CD4-positive, alpha-beta memory T cell (primary cell): Measurements from ENCODE around the gene GRIK1. TPM values are rescaled to one million over a fixed set of nuclear protein-coding genes. Genes with fewer than 3 reads are reported as not detected.

Experiments used
- CTCF ChIA-PET: fragments of 350-600 bp; sonication (Branson Sonifier 250); formaldehyde crosslinking; loops from one replicate; lab custom pipeline; 2021; ENCODE audit warnings: inconsistent platforms; ENCODE audit not compliant: partially characterized antibody; lab: Charles Lee
- POLR2A ChIA-PET: fragments of 350-600 bp; sonication (Branson Sonifier 250); formaldehyde crosslinking; loops from one replicate; lab custom pipeline; 2021; ENCODE audit not compliant: partially characterized antibody; lab: Charles Lee
- DNase-seq, 5 donors: peaks; one replicate each; pipeline versions ENCODE4 v3.0.0 to v3.0.0-alpha.2; 2020 to 2022; ENCODE audit warnings: mixed read lengths in 1 of 5
- H3K27ac ChIP-seq: one replicate; pipeline ENCODE4 v1.7.0; 2013; ENCODE audit warnings: low read depth, low read length
- H3K27me3 ChIP-seq: 2 replicates; pipeline ENCODE4 v1.7.0; 2013; ENCODE audit warnings: mild to moderate bottlenecking, low read length, moderate library complexity; ENCODE audit not compliant: insufficient read depth
- H3K36me3 ChIP-seq: 2 replicates; pipeline ENCODE4 v1.7.0; 2013; ENCODE audit warnings: mild to moderate bottlenecking, low read length, moderate library complexity; ENCODE audit not compliant: insufficient read depth
- H3K4me1 ChIP-seq: 2 replicates; pipeline ENCODE4 v1.7.0; 2013; ENCODE audit warnings: mild to moderate bottlenecking, low read length, moderate library complexity; ENCODE audit not compliant: insufficient read depth
- H3K4me3 ChIP-seq, 2 donors: one replicate each; pipeline ENCODE4 v1.7.0; 2013; ENCODE audit warnings: low read length in 2 of 2, mild to moderate bottlenecking in 1 of 2
- H3K9me3 ChIP-seq, 2 donors: one replicate each; pipeline ENCODE4 v1.7.0; 2013; ENCODE audit warnings: low read length in 2 of 2, control low read depth in 1 of 2; ENCODE audit not compliant: control insufficient read depth in 1 of 2
- H3K27ac Mint-ChIP-seq, 7 donors: one replicate each; pipeline ENCODE4 v1.8.0; 2020 to 2021; ENCODE audit warnings: mixed read lengths in 7 of 7, mild to moderate bottlenecking in 6 of 7, inconsistent platforms in 3 of 7, moderate library complexity in 3 of 7
- H3K27me3 Mint-ChIP-seq, 2 donors: one replicate each; pipeline ENCODE4 v1.8.0; 2020 to 2021; ENCODE audit warnings: mixed read lengths in 2 of 2
- H3K36me3 Mint-ChIP-seq, 2 donors: one replicate each; pipeline ENCODE4 v1.8.0; 2020 to 2021; ENCODE audit warnings: mixed read lengths in 2 of 2, inconsistent platforms in 1 of 2, mild to moderate bottlenecking in 1 of 2
- H3K4me1 Mint-ChIP-seq, 4 donors: one replicate each; pipeline ENCODE4 v1.8.0; 2020 to 2021; ENCODE audit warnings: mixed read lengths in 4 of 4, mild to moderate bottlenecking in 1 of 4
- H3K4me3 Mint-ChIP-seq, 8 donors: one replicate each; pipeline ENCODE4 v1.8.0; 2020 to 2021; ENCODE audit warnings: mixed read lengths in 8 of 8, mild to moderate bottlenecking in 7 of 8, moderate library complexity in 6 of 8, inconsistent platforms in 3 of 8
- H3K9me3 Mint-ChIP-seq, 8 donors: one replicate each; pipeline ENCODE4 v1.8.0; 2020 to 2021; ENCODE audit warnings: mixed read lengths in 8 of 8, mild to moderate bottlenecking in 5 of 8, inconsistent platforms in 3 of 8, moderate library complexity in 1 of 8
- intact Hi-C: fragments of 100-400 bp; cut with micrococcal nuclease; formaldehyde crosslinking; loops from one replicate; pipeline ENCODE4 v1.15.1; 2023
- polyA plus RNA-seq, 2 donors: library from polyadenylated mRNA; unstranded; fragments of 300-500 nt; fragmentation: Illumina TruSeq; gene quantifications; one replicate each; pipeline ENCODE4 v1.2.3, GENCODE V29; 2021
- total RNA-seq, 2 experiments: library from RNA; stranded (reverse); gene quantifications; one replicate each; pipeline ENCODE4 v1.2.3, GENCODE V29; 2021

GRIK1 gene
- total and polyA plus RNA-seq, 4 experiments from 2014 or later, result not detected

DNA sequence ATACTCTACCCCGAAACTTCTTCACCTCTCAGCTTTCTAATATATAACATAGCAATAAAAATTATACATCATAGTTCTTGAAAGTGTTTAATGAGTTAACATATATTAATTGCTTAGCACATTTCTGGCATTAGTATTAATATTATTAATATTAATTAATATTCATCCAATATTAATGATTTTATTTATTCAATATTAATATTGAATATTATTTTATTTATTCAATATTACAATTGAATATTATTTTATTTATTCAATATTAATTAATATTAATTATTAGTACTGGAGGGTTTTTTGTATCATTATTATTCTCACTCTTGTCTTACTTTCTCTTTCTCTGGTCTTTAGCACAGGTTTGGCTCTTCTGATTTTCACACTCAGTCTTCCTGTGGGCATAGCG is 105.2 kb downstream of the GRIK1 start:
- H3K9me3 ChIP-seq, result no peaks in the 10 kb centered on the region
- Mint-ChIP-seq H3K36me3 (no peaks in the 10 kb centered on the region), H3K27me3 (peaks cover 0 to under 1% of the 10 kb centered on the region in 2 donors), H3K4me1 (no peaks in the 10 kb centered on the region), H3K27ac (no peak overlapping the region), H3K9me3 (peaks cover 0 to 21% (median 10%) of the 10 kb centered on the region in 8 donors), H3K4me3 (no peak overlapping the region)
- POLR2A ChIA-PET, result no interaction called here
- no peaks in the 10 kb centered on the region for H3K27me3 ChIP-seq
- CTCF ChIA-PET, result no interaction called here
- no peak overlapping the region for H3K4me3 ChIP-seq
- intact Hi-C loops, result no loop called here
- DNase-seq, result no peak
- no peaks in the 10 kb centered on the region for H3K36me3 ChIP-seq
- no peak overlapping the region for H3K27ac ChIP-seq
- no peaks in the 10 kb centered on the region for H3K4me1 ChIP-seq

DNA sequence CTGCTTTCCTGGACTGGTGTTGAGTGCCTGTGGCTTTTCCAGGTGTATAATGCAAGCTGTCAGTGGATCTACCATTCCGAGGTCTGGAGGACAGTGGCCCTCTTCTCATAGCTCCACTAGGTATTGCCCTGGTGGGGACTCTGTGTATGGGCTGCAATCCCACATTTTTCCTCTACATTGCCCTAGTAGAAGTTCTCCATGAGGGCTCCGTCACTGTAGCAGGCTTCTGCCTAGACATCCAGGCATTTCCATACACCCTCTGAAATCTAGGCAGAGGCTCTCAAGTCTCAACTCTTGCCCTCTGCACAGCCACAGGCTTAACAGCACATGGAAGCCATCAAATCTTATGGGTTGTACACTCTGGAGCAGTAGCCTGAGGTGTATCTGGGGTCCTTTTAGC is 107.6 kb downstream of the GRIK1 start:
- no peak overlapping the region for H3K27ac Mint-ChIP-seq
- intact Hi-C loops, result no loop called here
- CTCF ChIA-PET, result no interaction called here

DNA sequence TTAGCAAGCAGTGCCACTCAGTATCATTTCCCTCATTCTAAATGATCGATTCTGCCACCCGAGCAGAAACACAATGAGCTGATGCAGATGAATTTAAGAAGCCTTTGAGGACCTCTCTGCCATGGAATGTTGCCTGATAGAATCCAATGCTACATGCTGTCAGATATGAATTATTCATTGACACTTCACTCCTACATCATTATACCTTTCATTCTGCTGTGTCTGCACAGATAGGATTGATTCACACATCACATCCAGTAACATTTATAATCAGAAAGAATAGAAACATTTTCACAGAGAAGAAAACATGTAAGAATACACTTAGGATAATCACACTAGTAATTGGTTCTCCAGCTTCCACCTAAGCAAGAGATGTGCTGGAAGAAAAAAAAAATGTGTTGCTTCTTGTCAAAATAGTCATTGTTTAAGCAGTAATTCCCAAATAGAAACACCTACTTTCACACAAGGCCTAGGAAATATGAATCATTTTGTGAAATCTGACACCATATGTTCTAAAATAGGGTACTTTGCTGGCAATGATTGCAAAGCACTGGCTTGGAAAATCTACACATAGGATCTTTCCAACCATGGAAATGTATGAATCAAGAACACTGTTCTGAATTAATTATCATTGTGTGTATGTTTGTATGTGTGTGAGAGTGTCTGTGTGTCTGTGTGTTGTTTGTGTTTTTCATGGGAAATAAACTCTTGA is 110.1 kb downstream of the GRIK1 start:
- H3K27me3 ChIP-seq, result no peaks in the 10 kb centered on the region
- ChIA-PET POLR2A (no interaction called here), CTCF (no interaction called here)
- H3K27me3 Mint-ChIP-seq, result no peaks in the 10 kb centered on the region
- intact Hi-C loops, result no loop called here
- no peaks in the 10 kb centered on the region for H3K9me3 ChIP-seq
- no peaks in the 10 kb centered on the region for H3K36me3 ChIP-seq
- H3K36me3 Mint-ChIP-seq, result no peaks in the 10 kb centered on the region
- no peaks in the 10 kb centered on the region for H3K4me1 Mint-ChIP-seq
- no peak overlapping the region for H3K27ac Mint-ChIP-seq
- H3K9me3 Mint-ChIP-seq, result peaks cover 0 to 29% (median 14%) of the 10 kb centered on the region in 8 donors
- H3K4me1 ChIP-seq, result no peaks in the 10 kb centered on the region
- no peak overlapping the region for H3K27ac ChIP-seq
- no peak overlapping the region for H3K4me3 Mint-ChIP-seq
- DNase-seq, result no peak
- no peak overlapping the region for H3K4me3 ChIP-seq

More for the DNA sequence above, 107.6 kb downstream of the GRIK1 start:
- Mint-ChIP-seq H3K27me3 (no peaks in the 10 kb centered on the region), H3K9me3 (peaks cover 0 to 25% (median 14%) of the 10 kb centered on the region in 8 donors), H3K4me3 (no peak overlapping the region), H3K4me1 (no peaks in the 10 kb centered on the region), H3K36me3 (no peaks in the 10 kb centered on the region)
- Histone ChIP-seq H3K4me1 (no peaks in the 10 kb centered on the region), H3K4me3 (no peak overlapping the region), H3K36me3 (no peaks in the 10 kb centered on the region), H3K27me3 (no peaks in the 10 kb centered on the region), H3K27ac (no peak overlapping the region), H3K9me3 (no peaks in the 10 kb centered on the region)
- POLR2A ChIA-PET, result no interaction called here
- DNase-seq, result no peak

DNA sequence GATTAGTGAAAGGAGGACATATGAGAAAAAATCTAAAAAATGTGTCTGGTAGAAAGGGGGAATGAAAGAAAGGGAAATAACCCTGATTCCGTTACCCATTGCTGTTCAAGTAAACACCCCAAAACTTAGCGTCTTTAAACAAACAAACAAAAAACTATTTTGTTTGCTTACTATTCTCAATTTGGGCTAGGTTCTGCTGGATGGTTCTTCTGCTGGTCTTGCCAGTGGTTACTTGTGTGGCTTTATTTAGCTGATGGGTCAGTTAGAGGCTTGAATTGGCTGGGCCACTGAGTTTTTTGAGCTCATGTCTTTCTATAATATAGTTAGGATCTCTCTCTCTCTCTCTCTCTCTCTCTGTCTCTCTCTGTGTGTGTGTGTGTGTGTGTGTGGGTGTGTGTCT is 112.1 kb downstream of the GRIK1 start:
- Histone ChIP-seq H3K27me3 (no peaks in the 10 kb centered on the region), H3K27ac (no peak overlapping the region), H3K9me3 (no peaks in the 10 kb centered on the region), H3K36me3 (no peaks in the 10 kb centered on the region), H3K4me3 (no peak overlapping the region), H3K4me1 (no peaks in the 10 kb centered on the region)
- intact Hi-C loops, result no loop called here
- DNase-seq, result no peak
- no peaks in the 10 kb centered on the region for H3K27me3 Mint-ChIP-seq
- peaks cover 0 to 20% (median 8%) of the 10 kb centered on the region in 8 donors for H3K9me3 Mint-ChIP-seq
- H3K27ac Mint-ChIP-seq, result no peak overlapping the region
- H3K4me3 Mint-ChIP-seq, result no peak overlapping the region
- POLR2A ChIA-PET, result no interaction called here
- no peaks in the 10 kb centered on the region for H3K36me3 Mint-ChIP-seq
- no peaks in the 10 kb centered on the region for H3K4me1 Mint-ChIP-seq
- CTCF ChIA-PET, result no interaction called here

DNA sequence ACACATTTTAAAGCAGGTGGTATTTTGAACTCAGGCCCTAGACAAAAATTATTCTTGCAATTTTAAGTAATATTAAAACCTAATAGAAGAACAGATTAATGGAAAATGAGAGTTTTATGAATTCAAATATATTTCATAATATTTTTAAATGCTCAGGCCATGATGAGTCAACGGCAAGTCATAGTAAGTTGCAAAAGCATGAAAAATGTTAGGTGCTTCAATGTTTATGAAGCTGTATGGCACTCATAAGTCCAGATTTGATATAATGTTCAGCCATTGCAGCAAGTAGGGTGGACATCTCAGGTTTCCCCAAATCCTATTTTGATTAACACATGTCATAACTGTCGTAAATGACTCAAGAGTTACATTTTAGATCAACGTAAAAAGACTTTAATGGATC is 112.6 kb downstream of the GRIK1 start:
- no peak for DNase-seq
- ChIA-PET CTCF (no interaction called here), POLR2A (no interaction called here)
- Mint-ChIP-seq H3K27ac (no peak overlapping the region), H3K9me3 (peaks cover 0 to 16% (median 8%) of the 10 kb centered on the region in 8 donors), H3K4me1 (no peaks in the 10 kb centered on the region), H3K4me3 (no peak overlapping the region), H3K27me3 (no peaks in the 10 kb centered on the region), H3K36me3 (no peaks in the 10 kb centered on the region)
- intact Hi-C loops, result no loop called here
- no peak overlapping the region for H3K27ac ChIP-seq
- no peaks in the 10 kb centered on the region for H3K27me3 ChIP-seq
- no peak overlapping the region for H3K4me3 ChIP-seq
- no peaks in the 10 kb centered on the region for H3K9me3 ChIP-seq
- no peaks in the 10 kb centered on the region for H3K4me1 ChIP-seq
- no peaks in the 10 kb centered on the region for H3K36me3 ChIP-seq

DNA sequence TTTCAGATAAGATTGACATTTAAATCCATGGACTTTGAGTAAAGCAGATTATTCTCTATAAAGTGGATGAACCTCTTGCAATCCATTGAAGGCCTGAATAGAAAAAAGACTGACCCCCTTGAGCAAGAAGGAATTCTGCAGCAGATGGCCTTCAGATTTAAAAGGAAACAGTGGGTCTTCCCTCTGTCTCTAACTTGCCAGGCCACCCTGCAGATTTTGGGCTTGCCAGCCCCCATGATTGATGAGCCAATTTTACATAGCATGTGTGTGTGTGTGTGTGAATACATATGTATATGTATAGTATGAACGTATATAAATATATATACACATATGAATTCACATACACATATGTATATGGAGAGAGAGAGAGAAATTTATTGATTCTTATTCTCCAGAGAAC is 113.4 kb downstream of the GRIK1 start:
- H3K4me1 Mint-ChIP-seq, result no peaks in the 10 kb centered on the region
- H3K9me3 Mint-ChIP-seq, result peaks cover 0 to 13% (median 5%) of the 10 kb centered on the region in 8 donors
- H3K27me3 ChIP-seq, result no peaks in the 10 kb centered on the region
- H3K9me3 ChIP-seq, result no peaks in the 10 kb centered on the region
- ChIA-PET CTCF (no interaction called here), POLR2A (no interaction called here)
- H3K4me3 Mint-ChIP-seq, result no peak overlapping the region
- H3K4me3 ChIP-seq, result no peak overlapping the region
- intact Hi-C loops, result no loop called here
- no peaks in the 10 kb centered on the region for H3K36me3 Mint-ChIP-seq
- no peak for DNase-seq
- no peak overlapping the region for H3K27ac Mint-ChIP-seq
- no peaks in the 10 kb centered on the region for H3K36me3 ChIP-seq
- H3K27ac ChIP-seq, result no peak overlapping the region
- no peaks in the 10 kb centered on the region for H3K4me1 ChIP-seq
- H3K27me3 Mint-ChIP-seq, result no peaks in the 10 kb centered on the region

DNA sequence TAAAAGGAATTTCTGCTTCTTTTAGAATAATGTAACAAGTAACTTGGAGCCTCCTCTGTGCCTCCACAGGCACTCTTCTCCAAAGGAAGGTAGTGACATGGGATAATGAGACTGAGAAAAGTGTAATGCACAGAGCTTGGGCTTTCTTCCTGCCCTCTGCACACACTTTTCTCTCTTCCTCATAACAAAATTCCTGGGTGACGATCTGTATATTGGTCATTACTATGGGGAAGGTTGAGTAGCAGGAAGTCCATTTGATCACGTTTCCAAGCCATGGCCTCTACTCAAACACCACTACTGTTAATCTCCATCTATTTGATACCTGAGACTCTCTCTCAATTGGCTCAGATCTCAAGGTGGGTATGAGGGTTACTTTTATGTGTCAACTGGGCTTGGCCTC is 113.9 kb downstream of the GRIK1 start:
- ChIA-PET POLR2A (no interaction called here), CTCF (no interaction called here)
- no peaks in the 10 kb centered on the region for H3K27me3 ChIP-seq
- DNase-seq, result no peak
- no peaks in the 10 kb centered on the region for H3K4me1 Mint-ChIP-seq
- intact Hi-C loops, result no loop called here
- no peaks in the 10 kb centered on the region for H3K36me3 ChIP-seq
- H3K4me3 Mint-ChIP-seq, result no peak overlapping the region
- H3K9me3 ChIP-seq, result no peaks in the 10 kb centered on the region
- peaks cover 0 to 13% (median 4%) of the 10 kb centered on the region in 8 donors for H3K9me3 Mint-ChIP-seq
- H3K27me3 Mint-ChIP-seq, result no peaks in the 10 kb centered on the region
- H3K4me3 ChIP-seq, result no peak overlapping the region
- no peak overlapping the region for H3K27ac ChIP-seq
- no peaks in the 10 kb centered on the region for H3K36me3 Mint-ChIP-seq
- H3K27ac Mint-ChIP-seq, result no peak overlapping the region
- H3K4me1 ChIP-seq, result no peaks in the 10 kb centered on the region
